ENCODE data around the gene NUCKS1.

The NUCKS1 gene

GRCh38 chr1:205669341-205670149 lies 80.4 kb downstream of the NUCKS1 start:
- DNase-seq (ENCODE audit: low read depth in 2 of 2) = no peak

- no peak for DNase-seq (ENCODE audit: low read depth in 2 of 2)
Observed at GRCh38 chr1:205668951-205669340, 81.0 kb downstream of the NUCKS1 start.

GRCh38 chr1:205667909-205668643 lies 81.9 kb downstream of the NUCKS1 start:
- DNase-seq (ENCODE audit: low read depth in 2 of 2) = no peak

- no peak for DNase-seq (ENCODE audit: low read depth in 2 of 2)
Observed at GRCh38 chr1:205666372-205667166, 83.4 kb downstream of the NUCKS1 start.

GRCh38 chr1:205665201-205666045 lies 84.6 kb downstream of the NUCKS1 start:
- DNase-seq (ENCODE audit: low read depth in 2 of 2) = no peak

- DNase-seq (ENCODE audit: low read depth in 2 of 2) = no peak
Observed at GRCh38 chr1:205664399-205665017, 85.5 kb downstream of the NUCKS1 start.

- no peak for DNase-seq (ENCODE audit: low read depth in 2 of 2)
Observed at GRCh38 chr1:205663286-205663936, 86.6 kb downstream of the NUCKS1 start.
